Spleen (tissue), 7 donors: ENCODE measurements around the gene OSMR.

ENCODE experiments used
- CTCF ChIP-seq, 11 experiments: fragments of 200-600 bp in 7 of 11; fragments of 450-650 bp in 4 of 11; sonication (generic) in 4 of 11; IDR thresholded peaks in 8 of 11; conservative IDR thresholded peaks in 3 of 11; 1 replicate in 7 of 11; 2 replicates in 4 of 11; pipeline versions ENCODE4 v1.4.0 to v1.8.0; 2016 to 2021; ENCODE audit warnings: antibody characterized with exemption in 11 of 11, inconsistent platforms in 4 of 11, mild to moderate bottlenecking in 1 of 11
- POLR2AphosphoS5 ChIP-seq, 3 donors: sonication (generic); formaldehyde crosslinking; IDR thresholded peaks; one replicate each; pipeline ENCODE4 v1.5.1; 2017; ENCODE audit warnings: antibody characterized with exemption in 3 of 3
- donor health status: DM: no; HTN: no; CAD: no; lungs with moderate emphysema.
- donor health status: DM: no; HTN: no; CAD: no.
- donor health status: DM: no; HTN: no; CAD: no.

- TF ChIP-seq CTCF (IDR thresholded peaks at IDR 0.05 in 8 of 11, conservative IDR thresholded peaks at IDR 0.05 in 3 of 11) (no peak), POLR2AphosphoS5 (IDR thresholded peaks at IDR 0.05) (no peak)
Observed at GRCh38 chr5:38889424-38889823, 43.6 kb downstream of the OSMR start.
